GM12878 (cell line): ENCODE measurements around the gene SCN4A. TPM values are rescaled to one million over a fixed set of nuclear protein-coding genes. Genes with fewer than 3 reads are reported as not detected.

Experiments
- ATAC-seq: fragments of 200-7000 bp; cut with Tn5 transposase; 3 replicates; pipeline ENCODE4 v1.9.1; 2020; ENCODE audit warnings: mild to moderate bottlenecking, moderate library complexity
- BruUV-seq: library from RNA; stranded (reverse); fragments of 400-500 nt; replicated peaks from 2 replicates; lab custom pipeline; 2021; lab: Mats Ljungman, UMichigan
- CTCF ChIA-PET: fragments of 300-600 bp; sonication (Branson Sonifier 250); formaldehyde crosslinking; extraction: SDS; loops from one replicate; lab custom pipeline; 2021; ENCODE audit warnings: inconsistent platforms; lab: Yijun Ruan, JAX
- POLR2A ChIA-PET: fragments of 350-600 bp; formaldehyde crosslinking; extraction: SDS; loops from one replicate; lab custom pipeline; 2021; ENCODE audit warnings: inconsistent platforms; lab: Charles Lee
- RAD21 ChIA-PET: fragments of 300-600 bp; sonication (Branson Sonifier 250); formaldehyde crosslinking; loops from one replicate; lab custom pipeline; 2023; ENCODE audit warnings: antibody characterized with exemption; ENCODE audit not compliant: unreplicated experiment; lab: Charles Lee
- SMC1A ChIA-PET: fragments of 300-600 bp; sonication (Branson Sonifier 250); formaldehyde crosslinking; loops from one replicate; lab custom pipeline; 2023; ENCODE audit not compliant: unreplicated experiment, uncharacterized antibody; lab: Charles Lee
- DNase-seq: peaks from one replicate; pipeline ENCODE4 v3.0.0-alpha.2; 2011; ENCODE audit warnings: low read depth, low spot score
- FAIRE-seq: peaks from 3 replicates; lab custom pipeline; 2011; peaks lifted over from hg19 to GRCh38; lab: Jason Lieb, UNC
- H2AFZ ChIP-seq: 2 replicates; pipeline ENCODE4 v1.6.0; 2011; ENCODE audit warnings: low read depth, low read length, control low read depth; ENCODE audit not compliant: control insufficient read depth
- H3K27ac ChIP-seq: 2 replicates; pipeline ENCODE4 v1.5.1; 2011; ENCODE audit warnings: control low read depth; ENCODE audit not compliant: control insufficient read depth, insufficient read depth
- H3K27me3 ChIP-seq, 2 experiments: replicated peaks in 1 of 2; 2 replicates each; pipeline versions ENCODE4 v1.6.0 to v1.6.1; 2011; ENCODE audit warnings: low read length in 1 of 2; ENCODE audit not compliant: control insufficient read depth in 2 of 2, insufficient read depth in 2 of 2
- H3K36me3 ChIP-seq, 2 experiments: 2 replicates each; pipeline ENCODE4 v1.5.1; 2011; ENCODE audit warnings: low read length in 1 of 2; ENCODE audit not compliant: control insufficient read depth in 2 of 2, insufficient read depth in 2 of 2
- H3K4me1 ChIP-seq: 2 replicates; pipeline ENCODE4 v1.6.1; 2011; ENCODE audit warnings: mild to moderate bottlenecking, low read length, moderate library complexity, mixed read lengths; ENCODE audit not compliant: control insufficient read depth, insufficient read depth
- H3K4me2 ChIP-seq: 2 replicates; pipeline ENCODE4 v1.6.0; 2011; ENCODE audit warnings: control low read depth; ENCODE audit not compliant: control insufficient read depth, insufficient read depth
- H3K4me3 ChIP-seq: fragments of 200-600 bp; sonication (generic); 2 replicates; pipeline ENCODE4 v1.5.1; 2016
- H3K79me2 ChIP-seq: 2 replicates; pipeline ENCODE4 v1.6.0; 2011; ENCODE audit warnings: low read length; ENCODE audit not compliant: control insufficient read depth, insufficient read depth
- H3K9ac ChIP-seq: 2 replicates; pipeline ENCODE4 v1.8.0; 2011; ENCODE audit warnings: low read length, control low read depth, mixed read lengths; ENCODE audit not compliant: control insufficient read depth, insufficient read depth
- H3K9me3 ChIP-seq: replicated peaks from 3 replicates; pipeline ENCODE4 v1.5.1; 2011; ENCODE audit warnings: mild to moderate bottlenecking, low read length; ENCODE audit not compliant: control insufficient read depth, insufficient read depth
- H4K20me1 ChIP-seq: 2 replicates; pipeline ENCODE4 v1.6.0; 2011; ENCODE audit not compliant: control insufficient read depth, insufficient read depth
- ATF7 ChIP-seq: fragments of 450-650 bp; IDR thresholded peaks from 2 replicates; pipeline ENCODE4 v1.6.1; 2016; ENCODE audit warnings: low read depth, mild to moderate bottlenecking
- JUNB ChIP-seq: IDR thresholded peaks from 2 replicates; pipeline ENCODE4 v1.6.1; 2016; ENCODE audit warnings: antibody characterized with exemption, mild to moderate bottlenecking
- KAT2A ChIP-seq: conservative IDR thresholded peaks from 2 replicates; pipeline ENCODE4 v1.6.1; 2011; ENCODE audit warnings: low read depth, low read length; ENCODE audit not compliant: control insufficient read depth
- MTA3 ChIP-seq: IDR thresholded peaks from 2 replicates; pipeline ENCODE4 v1.6.1; 2012; ENCODE audit warnings: low read length, inconsistent platforms, borderline replicate concordance
- MYB ChIP-seq: fragments of 150-350 bp; IDR thresholded peaks from 2 replicates; pipeline ENCODE4 v1.6.1; 2014; ENCODE audit warnings: mild to moderate bottlenecking, low read depth, low read length, borderline replicate concordance
- PML ChIP-seq: IDR thresholded peaks from 2 replicates; pipeline ENCODE4 v1.6.1; 2012; ENCODE audit warnings: low read length, inconsistent platforms
- RELA ChIP-seq: fragments of 450-650 bp; IDR thresholded peaks from 2 replicates; pipeline ENCODE4 v1.8.0; 2014; ENCODE audit warnings: borderline replicate concordance; ENCODE audit not compliant: partially characterized antibody
- RELB ChIP-seq: fragments of 450-650 bp; IDR thresholded peaks from 2 replicates; pipeline ENCODE4 v1.6.1; 2017; ENCODE audit warnings: low read depth, mild to moderate bottlenecking, moderate library complexity
- SREBF1 ChIP-seq: IDR thresholded peaks from 2 replicates; pipeline ENCODE4 v1.6.1; 2012; ENCODE audit warnings: mild to moderate bottlenecking, low read length
- TCF3 ChIP-seq: IDR thresholded peaks from 2 replicates; pipeline ENCODE4 v1.6.1; 2012; ENCODE audit warnings: low read depth, mild to moderate bottlenecking, low read length, borderline replicate concordance; ENCODE audit not compliant: insufficient read depth
- WRNIP1 ChIP-seq: IDR thresholded peaks from 2 replicates; pipeline ENCODE4 v1.6.1; 2011; ENCODE audit warnings: low read depth, low read length, improper control_type of control experiment, borderline replicate concordance
- WGBS: methylation state at CpG from one replicate; pipeline ENCODE4 v1.1.6; 2016; ENCODE audit warnings: low lambda C conversion rate; ENCODE audit not compliant: insufficient replicate concordance, insufficient coverage; ENCODE audit errors: missing lambda C conversion rate; 5-methylcytosine and 5-hydroxymethylcytosine counted together
- in situ Hi-C: fragments of 300-500 bp; cut with MboI; formaldehyde crosslinking; loops from 9 replicates; pipeline ENCODE4 v1.14.3; 2018; ENCODE audit warnings: mixed read lengths
- intact Hi-C: fragments of 100-400 bp; cut with micrococcal nuclease; formaldehyde crosslinking; loops from one replicate; pipeline ENCODE4 v1.14.2; 2022; ENCODE audit not compliant: unreplicated experiment
- polyA plus RNA-seq, 11 experiments: library from polyadenylated mRNA; depleted of rRNA in 4 of 11; unstranded in 6 of 11; stranded (reverse) in 5 of 11; fragments of >200 nt; fragmentation: Nextera tagmentation in 4 of 11; fragmentation: Illumina TruSeq in 1 of 11; extraction: Ambion mirVana in 4 of 11; extraction: Trizol in 1 of 11; gene quantifications; 1 replicate in 1 of 11; 2 replicates in 10 of 11; pipeline versions ENCODE4 v1.2.1 to v1.2.3, GENCODE V29; 2011 to 2016; ENCODE audit warnings: inconsistent platforms in 2 of 11, missing spikeins in 2 of 11, low read depth in 1 of 11
- total RNA-seq, 4 experiments: library from RNA; depleted of rRNA in 3 of 4; stranded (reverse); fragments of >200 nt in 3 of 4; fragmentation: Illumina TruSeq in 1 of 4; extraction: Trizol in 1 of 4; gene quantifications; 2 replicates each; pipeline versions ENCODE4 v1.2.1 to v1.2.3, GENCODE V29; 2013 to 2021

The SCN4A gene
- total and polyA plus RNA-seq, 10 of the 15 experiments (the other 5 are each of a cell fraction or from before 2014, with no cell fraction given), result under 0.01 to 0.15 (median 0.07) TPM; not detected in 4

GRCh38 chr17:64005734-64006167 lies 33.0 kb upstream of the SCN4A start:
- intact Hi-C loops, result no loop called here
- Histone ChIP-seq H3K4me3 (no peak overlapping the region), H3K4me2 (no peak overlapping the region), H3K36me3 (peaks cover 8 to 22% of the 10 kb centered on the region in 2 experiments; a peak in 3 of 4 replicates), H2AFZ (no peak overlapping the region), H4K20me1 (no peaks in the 10 kb centered on the region), H3K27me3 (no peaks in the 10 kb centered on the region), H3K27ac (no peak overlapping the region), H3K9ac (no peak overlapping the region), H3K9me3 (no peaks in the 10 kb centered on the region; the same call in 2 of the 3 replicates), H3K4me1 (no peaks in the 10 kb centered on the region), H3K79me2 (no peaks in the 10 kb centered on the region; the same call in none of the 2 replicates)
- ChIA-PET CTCF (interaction anchor here (0.9 to 1.2 kb wide), 2 partner anchors 59 to 92 kb away, joined by 3 to 4 read pairs; no protein-coding TSS in a partner anchor), SMC1A (interaction anchor here (1.1 kb wide), 1 partner anchor 12 kb away, joined by 4 read pairs; no protein-coding TSS in a partner anchor), RAD21 (no interaction called here), POLR2A (no interaction called here)
- in situ Hi-C loops, result no loop called here
- DNase-seq, result no peak
- TF ChIP-seq TCF3, result no peak
- no peak for TF ChIP-seq WRNIP1
- no peak for TF ChIP-seq RELA
- TF ChIP-seq PML, result no peak
- no peak for TF ChIP-seq KAT2A
- no peak for TF ChIP-seq MYB
- no peak for TF ChIP-seq SREBF1
- TF ChIP-seq JUNB, result no peak
- no peak for TF ChIP-seq MTA3
- no peak for TF ChIP-seq ATF7
- TF ChIP-seq RELB, result no peak
- no peak for FAIRE-seq
- BruUV-seq, result no TSS peak
- no peak for ATAC-seq
- 96% methylated on average over 6 of the region's 6 CpGs for WGBS
